ENCODE measurements around the gene FRRS1L. TPM values are rescaled to one million over a fixed set of nuclear protein-coding genes. Genes with fewer than 3 reads are reported as not detected.
"Not testable (repeated sequence)": the region's sequence is repeated elsewhere in the genome, so short reads cannot be mapped to it uniquely, and the experiment has no call there.

FRRS1L gene
- total RNA-seq, 1 donor from 2014 or later = 1.8 TPM

DNA sequence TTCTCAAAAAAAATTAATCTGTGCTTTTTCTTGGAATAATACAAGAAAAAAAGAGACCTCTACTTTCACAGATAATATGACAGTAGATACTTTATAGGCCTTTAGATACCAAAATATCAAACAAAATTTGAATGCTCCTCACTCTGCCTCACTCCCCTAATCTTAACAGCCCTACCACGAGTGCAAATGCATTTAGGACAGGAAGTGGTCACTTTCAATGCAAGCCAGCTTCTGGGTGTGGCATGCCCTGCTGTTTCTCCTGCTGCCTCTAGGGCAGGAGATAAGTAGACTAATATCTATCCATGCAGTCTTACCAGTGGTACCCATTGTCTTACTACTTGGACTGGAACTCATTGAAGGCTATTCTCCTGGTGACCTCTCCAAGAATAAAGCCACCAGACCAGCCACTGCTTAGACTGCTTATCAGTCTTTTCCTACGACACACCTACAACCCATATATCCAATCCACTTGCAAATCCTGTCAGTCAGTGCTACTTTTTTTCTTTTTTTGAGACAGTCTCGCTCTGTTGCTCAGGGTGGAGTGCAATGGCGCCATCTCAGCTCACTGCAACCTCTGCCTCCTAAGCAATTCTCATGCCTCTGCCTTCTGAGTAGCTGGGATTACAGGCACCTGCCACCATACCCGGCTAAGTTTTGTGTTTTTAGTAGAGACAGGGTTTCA lies 23.0 kb downstream of the FRRS1L start:
- intact Hi-C loops (cut with DNase I) = no loop called here
- no peak for ATAC-seq
- DNase-seq (ENCODE audit: missing footprints) = no peak

DNA sequence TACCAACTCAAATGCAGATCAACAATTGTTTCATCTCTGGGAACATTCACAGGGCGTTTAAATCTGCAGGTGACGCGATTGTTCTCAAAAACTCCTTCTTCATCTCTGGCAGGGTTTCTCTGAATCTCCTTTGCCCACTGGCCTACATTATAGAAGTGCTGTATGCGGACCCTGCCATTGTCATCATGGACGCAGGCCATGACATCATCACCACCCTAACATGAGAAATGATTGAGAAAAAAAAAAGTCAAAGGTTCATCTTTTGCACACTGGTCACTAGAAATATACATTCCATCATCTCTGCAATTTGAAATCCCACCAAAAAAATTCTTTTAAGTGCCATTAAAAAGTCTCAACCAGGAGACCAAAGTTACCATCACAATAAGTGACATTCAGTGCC lies 25.7 kb downstream of the FRRS1L start:
- no peak for ATAC-seq
- DNase-seq (ENCODE audit: missing footprints) = no peak
- intact Hi-C loops (cut with DNase I) = no loop called here

DNA sequence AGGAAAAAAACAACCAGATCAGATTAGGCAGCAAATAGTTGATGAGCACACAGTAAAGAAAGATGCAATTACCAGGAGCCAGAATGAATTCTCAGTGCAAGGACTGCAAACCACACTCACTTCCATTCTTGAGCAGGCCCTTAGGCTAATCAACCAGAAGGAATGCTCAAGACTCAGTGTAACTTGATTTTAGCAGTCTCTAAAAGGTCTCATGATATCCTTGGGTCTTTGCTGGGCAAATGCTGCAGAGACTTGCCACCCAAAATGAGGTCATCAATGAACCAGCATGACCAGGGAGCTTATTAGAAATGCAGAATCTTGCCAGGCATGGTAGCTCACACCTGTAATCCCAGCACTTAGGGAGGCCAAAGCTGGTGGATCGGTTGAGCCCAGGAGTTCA lies 27.2 kb downstream of the FRRS1L start:
- ATAC-seq (no peak), DNase-seq (ENCODE audit: missing footprints) (no peak)
- intact Hi-C loops (cut with DNase I) = no loop called here

DNA sequence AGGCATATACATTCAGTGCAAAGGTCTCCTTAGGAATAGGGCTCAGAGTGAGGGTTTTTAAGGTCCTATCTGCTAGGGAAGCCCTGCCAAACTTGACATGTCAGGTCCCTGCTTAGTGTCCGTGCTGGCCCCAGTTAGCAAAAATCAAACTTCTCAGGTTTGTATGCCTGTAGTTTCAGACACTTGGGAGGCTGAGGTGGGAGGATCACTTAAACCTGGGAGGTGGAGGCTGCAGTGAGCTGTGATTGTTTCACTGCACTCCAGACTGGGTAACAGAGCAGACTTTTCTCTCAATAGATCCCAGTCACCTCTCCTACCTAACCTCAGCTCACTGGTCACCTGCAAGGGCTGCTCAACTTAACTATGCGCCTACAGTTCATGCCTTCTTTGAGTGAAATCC lies 28.6 kb downstream of the FRRS1L start:
- no peak for DNase-seq (ENCODE audit: missing footprints)
- intact Hi-C loops (cut with DNase I) = no loop called here
- ATAC-seq = no peak

DNA sequence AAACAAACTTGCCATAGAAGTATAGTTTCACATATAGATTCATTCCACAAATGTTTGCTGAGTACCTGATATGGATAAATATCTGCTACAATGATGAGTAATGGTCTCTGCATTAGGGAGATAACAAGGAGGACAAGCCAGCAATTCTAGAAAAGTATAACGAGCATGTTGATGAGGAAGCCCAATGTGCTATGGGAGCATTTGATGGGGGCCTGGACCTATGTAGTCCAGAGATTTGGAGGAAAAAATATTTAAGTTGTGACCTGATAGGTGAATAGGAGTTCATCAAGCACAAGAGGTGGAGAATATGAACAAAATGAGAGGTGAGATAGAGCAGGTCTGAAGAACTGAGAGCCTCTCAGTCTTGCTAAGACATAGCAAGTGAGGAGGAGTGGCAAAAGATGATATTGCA lies 32.9 kb downstream of the FRRS1L start:
- intact Hi-C loops (cut with DNase I) = no loop called here
- DNase-seq (ENCODE audit: missing footprints) = no peak
- no peak for ATAC-seq

DNA sequence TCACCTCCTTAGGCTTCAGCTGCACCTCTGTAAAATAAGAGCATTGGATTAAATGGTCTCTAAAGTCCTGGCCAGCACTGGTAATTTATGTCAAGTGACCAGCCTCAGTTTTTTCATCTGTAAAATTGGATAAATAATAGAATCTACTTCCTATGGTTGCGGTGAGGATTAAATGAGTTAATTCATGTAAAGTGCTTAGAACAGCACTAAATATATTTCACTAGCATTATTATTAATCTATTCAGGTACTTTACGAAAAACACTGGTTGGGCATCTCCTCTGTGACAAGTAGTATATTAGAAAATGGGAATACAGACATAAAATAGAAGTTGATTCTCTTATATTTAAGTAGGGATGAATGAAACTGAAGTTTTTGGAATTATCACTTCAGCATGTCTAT lies 33.5 kb downstream of the FRRS1L start:
- intact Hi-C loops (cut with DNase I) = no loop called here
- ATAC-seq = no peak

DNA sequence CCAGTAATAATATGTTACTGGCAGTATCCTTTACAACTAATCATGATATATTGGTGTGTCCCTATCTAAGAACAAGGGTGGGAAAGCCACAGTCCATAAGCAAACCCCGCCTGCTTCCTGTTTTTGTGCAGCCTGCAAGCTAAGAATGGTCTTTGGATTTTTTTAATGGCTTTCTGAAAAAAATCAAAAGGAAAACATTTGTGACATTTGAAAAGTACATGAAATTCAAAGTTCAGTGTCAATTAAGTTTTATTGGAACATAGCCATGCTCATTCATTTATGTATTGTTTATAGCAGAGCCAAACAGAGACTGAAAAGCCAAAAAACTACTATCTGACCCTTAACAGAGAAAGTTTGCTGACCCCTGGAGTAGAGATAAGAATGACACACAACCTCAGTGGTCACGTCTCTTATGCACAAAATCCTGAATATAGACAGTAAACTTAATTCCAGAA lies 34.5 kb downstream of the FRRS1L start:
- intact Hi-C loops (cut with DNase I) = no loop called here
- DNase-seq (ENCODE audit: missing footprints) = no peak
- ATAC-seq = no peak

More for the DNA sequence above, 33.5 kb downstream of the FRRS1L start:
- DNase-seq (ENCODE audit: missing footprints) = no peak

DNA sequence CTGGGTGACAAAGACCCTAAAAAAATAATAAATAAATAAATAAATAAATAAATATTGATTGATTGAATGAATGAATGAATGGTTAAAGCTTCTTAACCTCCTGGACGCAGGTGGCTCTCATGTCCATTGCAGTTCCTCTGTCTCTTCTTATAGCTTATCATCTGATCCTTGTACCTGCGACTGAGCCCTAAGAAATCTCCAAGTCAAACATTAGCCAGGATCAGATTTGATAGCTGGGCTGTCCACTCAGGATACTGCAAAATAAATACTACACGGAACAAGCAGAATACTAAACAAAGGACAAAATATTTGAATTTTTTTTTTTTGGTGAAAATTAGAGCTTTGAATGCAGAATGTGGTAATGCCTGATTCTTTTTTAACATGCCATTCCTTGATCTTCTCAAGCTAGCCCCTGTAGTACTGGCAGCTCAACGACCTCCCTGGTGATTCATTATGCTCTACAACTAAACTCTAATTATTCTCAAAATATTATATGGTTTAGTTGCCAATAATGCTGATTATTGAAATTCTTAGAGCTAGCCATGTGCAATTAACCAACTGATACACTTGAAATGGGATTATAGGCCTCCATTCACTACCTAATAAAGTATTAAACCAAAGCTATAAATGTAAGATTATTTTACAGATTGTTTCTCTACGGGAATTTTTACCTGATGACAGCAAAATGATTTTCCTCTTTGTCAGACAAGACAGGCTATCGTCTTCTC lies 37.4 kb downstream of the FRRS1L start:
- intact Hi-C loops (cut with DNase I) = no loop called here
- DNase-seq (ENCODE audit: missing footprints) = no peak
- ATAC-seq = no peak

DNA sequence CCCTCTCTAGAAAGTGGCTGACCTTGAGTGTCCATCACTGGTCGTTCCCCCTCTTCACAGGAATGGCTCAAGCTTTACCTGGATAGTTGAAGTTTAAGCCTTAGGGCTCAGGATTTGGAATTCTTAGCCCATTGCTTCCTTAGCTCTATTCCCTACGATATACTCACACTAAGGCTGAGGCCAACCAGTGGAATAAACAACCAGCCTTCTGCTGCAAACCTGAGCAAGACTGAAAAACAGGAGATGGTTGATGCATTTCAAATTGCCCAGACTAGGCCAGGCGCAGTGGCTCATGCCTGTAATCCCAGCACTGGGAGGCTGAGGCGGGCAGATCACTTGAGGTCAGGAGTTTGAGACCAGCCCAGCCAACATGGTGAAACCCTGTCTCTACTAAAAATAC lies 40.4 kb downstream of the FRRS1L start:
- intact Hi-C loops (cut with DNase I); ATAC-seq; DNase-seq (ENCODE audit: missing footprints): not testable (repeated sequence)

DNA sequence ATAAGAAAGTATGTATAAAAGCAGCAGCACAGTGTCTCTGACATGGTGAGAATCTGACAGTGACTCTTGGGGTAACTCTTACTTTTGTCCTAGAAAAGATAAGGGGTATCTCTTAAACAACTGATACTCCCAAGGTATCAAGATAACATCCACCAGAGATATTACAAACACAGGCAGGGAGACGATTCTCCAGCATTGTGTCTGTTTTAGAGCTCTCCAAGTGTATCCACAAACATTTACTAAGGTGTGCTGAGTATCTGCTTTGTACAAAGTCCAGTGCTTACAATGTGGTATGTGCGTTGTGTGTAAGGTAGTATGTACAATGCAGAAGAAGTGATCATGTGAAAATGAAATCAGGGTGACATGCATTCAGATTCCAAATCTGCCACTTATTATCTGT lies 42.9 kb downstream of the FRRS1L start:
- DNase-seq (ENCODE audit: missing footprints) (no peak), ATAC-seq (no peak)
- intact Hi-C loops (cut with DNase I) = no loop called here

DNA sequence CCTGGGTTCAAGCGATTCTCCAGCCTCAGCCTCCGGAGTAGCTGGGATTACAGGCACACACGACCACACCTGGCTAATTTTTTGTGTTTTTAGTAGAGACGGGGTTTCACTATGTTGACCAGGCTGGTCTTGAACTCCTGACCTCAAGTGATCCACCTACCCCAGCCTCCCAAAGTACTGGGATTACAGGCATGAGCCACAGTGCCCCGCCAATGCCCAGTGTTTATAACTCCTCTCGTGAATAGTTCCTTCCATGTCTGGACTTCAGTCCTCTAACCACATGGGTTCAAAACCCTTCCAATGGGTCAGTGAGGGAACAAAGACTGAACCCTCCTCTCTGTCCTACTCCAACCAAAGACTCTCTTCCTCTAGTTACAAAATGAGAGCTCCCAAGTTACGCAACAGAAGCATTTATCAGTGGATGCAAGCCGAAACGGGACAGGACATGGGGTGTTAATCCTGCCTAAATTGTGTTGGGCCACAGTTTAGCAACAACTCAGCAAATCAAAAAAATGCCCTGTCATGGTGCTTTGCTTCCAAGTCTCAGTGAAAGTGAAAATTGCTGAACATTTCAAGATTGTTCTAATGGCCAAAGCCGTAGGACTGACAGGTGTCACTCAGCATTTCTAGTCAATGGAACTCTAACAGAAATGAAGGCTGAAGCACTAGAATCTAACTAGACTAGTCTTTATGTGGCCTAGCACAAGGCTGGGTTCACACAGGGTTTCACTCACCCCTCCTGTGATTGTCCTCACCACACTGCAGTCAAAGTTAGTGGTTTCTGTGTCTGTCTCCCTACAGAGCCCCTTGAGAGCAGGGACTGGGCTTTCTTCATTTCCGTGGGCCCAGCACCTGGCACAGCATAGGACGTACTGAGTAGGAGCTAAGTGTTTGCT lies 44.1 kb downstream of the FRRS1L start:
- ATAC-seq = no peak
- intact Hi-C loops (cut with DNase I) = no loop called here
- no peak for DNase-seq (ENCODE audit: missing footprints)

DNA sequence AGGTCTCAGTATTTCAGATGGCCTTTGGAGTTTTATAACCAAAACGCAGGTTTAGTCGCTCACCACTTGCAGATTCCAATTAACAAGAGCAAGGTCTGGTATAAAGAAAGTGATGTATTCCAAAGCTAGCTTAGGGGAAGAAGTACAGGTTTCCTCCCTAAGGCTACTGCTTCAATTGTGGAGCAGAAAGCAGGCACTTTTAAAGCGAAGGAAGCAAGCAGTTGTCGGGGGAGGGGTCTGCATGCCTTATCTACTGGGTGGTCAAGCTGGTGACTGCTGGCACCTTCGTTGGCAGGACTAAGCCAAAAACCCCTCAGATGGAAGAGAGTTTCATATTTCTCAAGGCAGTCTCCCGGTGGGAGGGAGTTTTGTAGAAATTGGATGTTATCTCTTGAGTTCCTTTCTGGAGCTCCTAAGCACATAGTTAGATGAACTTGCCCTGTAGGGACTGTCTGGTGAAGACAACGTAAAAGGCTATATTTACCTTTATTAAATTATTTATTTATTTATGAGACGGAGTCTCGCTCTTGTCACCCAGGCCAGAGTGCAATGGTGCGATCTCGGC lies 45.7 kb downstream of the FRRS1L start:
- ATAC-seq = no peak
- intact Hi-C loops (cut with DNase I) = no loop called here
- no peak for DNase-seq (ENCODE audit: missing footprints)

DNA sequence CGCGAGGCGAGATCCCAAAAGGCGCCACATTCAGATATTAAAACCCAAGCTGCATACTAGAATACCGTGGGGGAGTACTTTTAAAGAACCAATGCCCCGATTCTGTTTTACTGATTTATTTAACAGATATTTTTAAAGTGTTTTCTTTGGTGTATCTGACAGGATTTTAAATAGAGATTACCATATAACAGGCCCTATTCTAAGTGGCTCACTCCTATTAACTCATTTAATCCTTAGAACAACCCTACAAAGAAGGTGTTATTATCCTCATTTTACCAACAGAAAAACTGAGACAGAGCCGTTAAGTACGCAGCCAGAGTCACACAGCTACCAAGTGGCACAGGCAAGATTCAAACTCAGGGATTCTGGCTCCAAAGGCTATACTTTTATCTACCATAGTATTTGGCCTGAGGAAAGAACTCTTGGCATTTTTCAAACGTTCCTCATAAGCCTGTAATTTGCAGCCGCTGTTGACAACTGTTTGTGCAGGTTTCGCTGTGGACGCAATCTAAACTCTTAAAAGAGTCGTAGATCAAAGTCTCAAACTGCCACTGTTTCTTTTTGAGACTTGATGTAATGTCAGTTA lies 46.8 kb downstream of the FRRS1L start:
- ATAC-seq (no peak), DNase-seq (ENCODE audit: missing footprints) (no peak)
- intact Hi-C loops (cut with DNase I) = no loop called here

DNA sequence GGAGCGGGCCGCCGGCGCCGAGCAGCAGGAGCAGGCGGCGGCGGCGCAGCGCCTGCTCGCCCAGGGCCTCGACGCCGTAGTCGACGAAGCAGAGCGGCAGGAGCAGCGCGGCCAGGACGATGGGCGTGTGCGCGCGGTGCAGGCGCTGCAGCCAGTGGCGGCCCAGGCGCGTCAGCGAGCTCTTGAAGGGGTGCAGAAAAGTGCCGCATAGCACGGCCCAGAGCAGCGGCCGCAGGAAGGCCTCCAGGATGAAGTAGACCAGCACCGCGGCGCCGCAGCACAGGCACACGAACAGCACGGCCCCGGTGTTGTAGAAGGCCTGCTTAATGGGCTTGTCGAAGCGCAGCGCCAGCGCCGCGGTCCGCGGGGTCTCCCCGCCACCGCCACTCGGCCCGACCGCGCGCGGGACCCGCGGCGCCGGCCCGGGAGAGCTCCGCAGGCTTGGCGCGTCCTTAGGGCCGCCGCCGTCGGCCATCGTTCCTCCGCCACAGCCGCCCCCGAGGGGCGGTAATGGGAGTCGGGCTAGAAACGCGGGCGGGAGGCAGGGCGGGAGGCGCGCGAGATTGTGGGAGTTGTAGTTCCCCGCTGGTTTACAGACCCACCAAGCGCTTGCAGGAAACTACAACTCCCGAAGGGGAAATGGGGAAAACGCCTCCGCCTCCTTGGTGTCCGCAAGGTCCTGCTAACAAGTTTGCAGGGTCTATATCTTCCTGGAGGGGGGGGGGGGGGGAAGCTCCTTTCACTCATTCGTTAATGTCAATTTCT lies 47.4 kb downstream of the FRRS1L start, which contains the start of gene TMEM245:
Gene TMEM245, minus strand, starts transcription at position 509 of the 765 bp plus-strand sequence. Its CDS starts 34 bp downstream, at position 475.
- ATAC-seq (peak; percentile 98), DNase-seq (ENCODE audit: missing footprints) (peak; percentile 96)
- intact Hi-C loops (cut with DNase I) = loop anchor here (2.0 to 5.0 kb wide), 3 partner anchors 25 to 107 kb away; partner anchors contain the start of gene CTNNAL1

DNA sequence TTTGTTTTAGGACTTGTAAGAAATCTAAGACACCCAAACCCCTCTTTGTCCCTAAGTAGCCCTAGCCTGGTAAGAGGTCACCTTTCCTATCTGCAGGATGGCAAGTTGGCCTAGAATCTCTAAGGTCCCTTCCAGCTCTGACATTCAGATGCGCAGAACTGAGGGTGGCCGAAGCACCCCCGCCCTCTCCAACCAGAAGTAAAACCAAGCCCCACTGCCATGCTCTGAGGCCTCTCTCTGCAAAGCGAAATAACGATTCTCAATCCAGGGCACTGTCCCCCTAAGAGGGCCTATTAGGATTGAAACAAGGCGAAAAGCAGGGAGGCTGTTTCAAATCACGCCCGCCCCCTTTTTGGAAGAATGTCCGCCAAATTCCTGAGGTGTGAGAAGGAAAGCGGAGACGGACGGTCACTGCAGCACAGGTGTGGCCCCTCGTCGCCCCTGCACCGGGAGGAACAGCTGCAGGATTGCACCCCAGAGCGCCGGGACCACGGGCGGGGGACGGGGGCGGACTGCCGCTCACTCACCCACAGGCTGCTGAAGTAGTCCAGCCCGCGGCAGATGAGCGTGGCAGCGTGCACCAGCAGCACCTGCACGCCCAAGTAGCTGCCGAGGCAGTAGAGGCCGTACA lies 48.1 kb downstream of the FRRS1L start:
- intact Hi-C loops (cut with DNase I) = loop anchor here (2.0 to 5.0 kb wide), 3 partner anchors 24 to 107 kb away; partner anchors contain the start of gene CTNNAL1
- ATAC-seq = peak; percentile 0
- DNase-seq (ENCODE audit: missing footprints) = no peak

DNA sequence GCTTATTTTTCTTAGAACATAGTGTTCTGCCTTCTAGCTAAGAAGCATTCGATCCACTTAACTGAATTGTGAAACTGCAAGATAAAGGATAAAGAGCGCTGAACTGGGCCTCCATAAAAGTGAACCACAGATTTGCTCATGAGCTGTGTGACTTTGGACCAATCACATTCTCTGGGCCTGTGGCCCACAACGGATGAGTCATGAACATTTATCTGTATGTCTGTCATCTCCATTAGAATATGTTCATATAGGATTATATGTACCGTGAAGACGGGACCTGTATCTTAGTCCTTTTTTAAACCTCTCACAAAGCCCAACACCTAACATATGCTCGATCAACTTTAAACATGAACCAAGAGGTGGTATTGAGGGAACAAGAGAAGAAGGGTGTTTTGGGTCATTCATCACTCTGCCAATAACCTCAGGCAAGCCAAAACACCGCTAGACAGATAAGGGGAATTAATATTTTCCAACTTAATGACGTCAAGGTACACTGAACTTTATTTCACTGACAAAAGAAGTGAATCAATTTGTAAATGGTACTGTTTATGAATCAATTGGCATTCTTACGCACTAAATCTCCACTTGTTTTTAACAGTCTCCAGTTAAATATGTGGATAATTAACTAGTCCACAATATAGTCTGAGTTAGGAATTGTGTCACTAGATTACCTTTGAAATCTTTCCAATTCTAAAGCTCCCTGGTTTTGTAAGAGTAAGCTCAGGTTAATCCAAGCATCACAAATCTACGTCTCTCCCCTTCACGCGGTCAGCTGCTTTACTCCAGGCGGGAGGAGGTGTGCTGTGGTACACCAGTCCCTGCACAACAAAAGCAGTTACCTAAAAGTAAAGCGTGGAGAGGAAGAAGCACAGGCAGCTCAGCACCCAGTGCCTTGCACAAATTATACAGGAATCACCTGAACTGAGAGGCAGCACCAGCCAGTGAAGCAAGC lies 48.9 kb downstream of the FRRS1L start:
- intact Hi-C loops (cut with DNase I) = loop anchor here (2.0 to 5.0 kb wide), 3 partner anchors 23 to 106 kb away; partner anchors contain the start of gene CTNNAL1
- ATAC-seq (peak; percentile 18), DNase-seq (ENCODE audit: missing footprints) (no peak)

All from Right ventricle myocardium inferior (tissue), 1 donor.